ENCODE measurements around the gene TLK1.

DNA sequence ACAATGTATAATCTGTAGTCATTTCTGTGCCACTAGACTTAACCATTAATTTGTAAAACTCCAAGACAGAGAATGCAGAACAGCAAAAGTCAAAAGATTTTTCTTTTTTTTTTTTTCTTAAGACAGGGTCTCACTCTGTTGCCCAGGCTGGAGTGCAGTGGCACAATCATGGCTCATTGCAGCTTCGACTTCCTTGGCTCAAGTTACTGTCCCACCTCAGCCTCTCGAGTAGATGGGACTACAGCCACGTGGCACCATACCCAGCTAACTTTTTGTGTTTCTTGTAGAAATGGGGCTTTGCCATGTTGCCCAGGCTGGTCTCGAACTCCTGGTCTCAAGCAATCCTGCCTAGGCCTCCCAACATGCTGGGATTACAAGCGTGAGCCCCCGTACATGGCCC lies 80.1 kb downstream of the TLK1 start:
- TF ChIP-seq, protein P1, sequence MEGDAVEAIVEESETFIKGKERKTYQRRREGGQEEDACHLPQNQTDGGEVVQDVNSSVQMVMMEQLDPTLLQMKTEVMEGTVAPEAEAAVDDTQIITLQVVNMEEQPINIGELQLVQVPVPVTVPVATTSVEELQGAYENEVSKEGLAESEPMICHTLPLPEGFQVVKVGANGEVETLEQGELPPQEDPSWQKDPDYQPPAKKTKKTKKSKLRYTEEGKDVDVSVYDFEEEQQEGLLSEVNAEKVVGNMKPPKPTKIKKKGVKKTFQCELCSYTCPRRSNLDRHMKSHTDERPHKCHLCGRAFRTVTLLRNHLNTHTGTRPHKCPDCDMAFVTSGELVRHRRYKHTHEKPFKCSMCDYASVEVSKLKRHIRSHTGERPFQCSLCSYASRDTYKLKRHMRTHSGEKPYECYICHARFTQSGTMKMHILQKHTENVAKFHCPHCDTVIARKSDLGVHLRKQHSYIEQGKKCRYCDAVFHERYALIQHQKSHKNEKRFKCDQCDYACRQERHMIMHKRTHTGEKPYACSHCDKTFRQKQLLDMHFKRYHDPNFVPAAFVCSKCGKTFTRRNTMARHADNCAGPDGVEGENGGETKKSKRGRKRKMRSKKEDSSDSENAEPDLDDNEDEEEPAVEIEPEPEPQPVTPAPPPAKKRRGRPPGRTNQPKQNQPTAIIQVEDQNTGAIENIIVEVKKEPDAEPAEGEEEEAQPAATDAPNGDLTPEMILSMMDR (IDR thresholded peaks at IDR 0.05), result no peak
- no peak for TF ChIP-seq POLR2AphosphoS5 (IDR thresholded peaks at IDR 0.05; ENCODE audit: insufficient read depth in 1 of 2, low read depth in 1 of 2)
